Panc1 (cell line): ENCODE measurements around the gene PHPT1.
"Not testable (repeated sequence)": the region's sequence is repeated elsewhere in the genome, so short reads cannot be mapped to it uniquely, and the experiment has no call there.

Experiments used
- CTCF ChIP-seq: fragments of 450-650 bp; IDR thresholded peaks from 2 replicates; pipeline ENCODE4 v1.5.1; 2017; ENCODE audit warnings: mild to moderate bottlenecking
- POLR2AphosphoS5 ChIP-seq: IDR thresholded peaks from 2 replicates; pipeline ENCODE4 v1.6.1; 2012; ENCODE audit warnings: mild to moderate bottlenecking, low read depth, low read length, moderate library complexity
- TCF7L2 ChIP-seq: IDR thresholded peaks from 2 replicates; pipeline ENCODE4 v1.6.1; 2011; ENCODE audit warnings: mild to moderate bottlenecking, low read depth, low read length, inconsistent platforms
- TF ChIP-seq, protein P1 (sequence below), 2 experiments: IDR thresholded peaks; 2 replicates each; pipeline ENCODE4 v1.6.1; 2011 to 2012; ENCODE audit warnings: low read depth in 2 of 2, control low read depth in 1 of 2, low read length in 1 of 2, mild to moderate bottlenecking in 1 of 2, moderate library complexity in 1 of 2; ENCODE audit not compliant: insufficient read depth in 1 of 2

DNA sequence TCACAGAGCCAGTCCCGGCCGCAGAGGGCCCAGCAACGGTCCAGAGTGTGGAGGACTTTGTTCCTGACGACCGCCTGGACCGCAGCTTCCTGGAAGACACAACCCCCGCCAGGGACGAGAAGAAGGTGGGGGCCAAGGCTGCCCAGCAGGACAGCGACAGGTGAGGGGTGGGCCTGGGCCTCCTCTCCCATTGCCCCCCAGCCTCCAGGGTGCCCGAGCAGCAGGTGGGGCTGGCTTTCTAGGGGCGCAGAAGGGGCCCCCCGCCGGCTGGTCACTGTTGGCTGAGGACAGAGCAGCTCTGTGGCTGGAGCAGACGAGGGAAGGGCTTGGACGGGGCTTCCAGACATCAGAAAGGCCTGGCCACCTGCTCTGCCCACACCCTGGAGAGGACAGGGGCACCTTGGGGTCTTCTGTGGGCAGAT, 11.3 kb upstream of the PHPT1 start:
- not testable (repeated sequence) for TF ChIP-seq CTCF, TCF7L2, POLR2AphosphoS5
- TF ChIP-seq, protein P1, sequence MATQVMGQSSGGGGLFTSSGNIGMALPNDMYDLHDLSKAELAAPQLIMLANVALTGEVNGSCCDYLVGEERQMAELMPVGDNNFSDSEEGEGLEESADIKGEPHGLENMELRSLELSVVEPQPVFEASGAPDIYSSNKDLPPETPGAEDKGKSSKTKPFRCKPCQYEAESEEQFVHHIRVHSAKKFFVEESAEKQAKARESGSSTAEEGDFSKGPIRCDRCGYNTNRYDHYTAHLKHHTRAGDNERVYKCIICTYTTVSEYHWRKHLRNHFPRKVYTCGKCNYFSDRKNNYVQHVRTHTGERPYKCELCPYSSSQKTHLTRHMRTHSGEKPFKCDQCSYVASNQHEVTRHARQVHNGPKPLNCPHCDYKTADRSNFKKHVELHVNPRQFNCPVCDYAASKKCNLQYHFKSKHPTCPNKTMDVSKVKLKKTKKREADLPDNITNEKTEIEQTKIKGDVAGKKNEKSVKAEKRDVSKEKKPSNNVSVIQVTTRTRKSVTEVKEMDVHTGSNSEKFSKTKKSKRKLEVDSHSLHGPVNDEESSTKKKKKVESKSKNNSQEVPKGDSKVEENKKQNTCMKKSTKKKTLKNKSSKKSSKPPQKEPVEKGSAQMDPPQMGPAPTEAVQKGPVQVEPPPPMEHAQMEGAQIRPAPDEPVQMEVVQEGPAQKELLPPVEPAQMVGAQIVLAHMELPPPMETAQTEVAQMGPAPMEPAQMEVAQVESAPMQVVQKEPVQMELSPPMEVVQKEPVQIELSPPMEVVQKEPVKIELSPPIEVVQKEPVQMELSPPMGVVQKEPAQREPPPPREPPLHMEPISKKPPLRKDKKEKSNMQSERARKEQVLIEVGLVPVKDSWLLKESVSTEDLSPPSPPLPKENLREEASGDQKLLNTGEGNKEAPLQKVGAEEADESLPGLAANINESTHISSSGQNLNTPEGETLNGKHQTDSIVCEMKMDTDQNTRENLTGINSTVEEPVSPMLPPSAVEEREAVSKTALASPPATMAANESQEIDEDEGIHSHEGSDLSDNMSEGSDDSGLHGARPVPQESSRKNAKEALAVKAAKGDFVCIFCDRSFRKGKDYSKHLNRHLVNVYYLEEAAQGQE (IDR thresholded peaks at IDR 0.05; ENCODE audit: insufficient read depth in 1 of 2, low read depth in 2 of 2, low read length in 1 of 2): not testable (repeated sequence)
